KG1 (cell line): ENCODE data around the gene BLVRB.
A peak's percentile ranks its signal among the peaks of the same experiment; 100 is the strongest.
"Not testable (repeated sequence)": the region's sequence is repeated elsewhere in the genome, so short reads cannot be mapped to it uniquely, and the experiment has no call there.

ENCODE experiments used
- DNase-seq: peaks from one replicate; lab custom pipeline; 2025; lab: John Stamatoyannopoulos, UW

Gene BLVRB

DNA sequence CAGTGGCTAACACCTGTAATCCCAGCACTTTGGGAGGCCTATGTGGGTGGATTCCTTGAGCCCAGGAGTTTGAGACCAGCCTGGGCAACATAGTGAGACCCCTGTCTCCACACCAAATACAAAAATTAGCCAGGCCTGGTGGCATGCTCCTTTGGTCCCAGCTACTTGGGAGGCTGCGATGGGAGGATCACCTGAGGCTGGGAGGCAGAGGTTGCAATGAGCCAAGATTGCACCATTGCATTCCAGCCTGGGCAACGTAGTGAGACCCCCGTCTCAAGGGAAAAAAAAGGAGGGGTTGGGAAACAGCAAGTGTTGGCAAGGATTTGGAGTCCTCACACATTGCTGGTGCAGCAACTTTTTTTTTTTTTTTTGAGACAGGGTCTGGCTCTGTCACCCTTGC, 20.5 kb upstream of the BLVRB start:
- no peak for DNase-seq

DNA sequence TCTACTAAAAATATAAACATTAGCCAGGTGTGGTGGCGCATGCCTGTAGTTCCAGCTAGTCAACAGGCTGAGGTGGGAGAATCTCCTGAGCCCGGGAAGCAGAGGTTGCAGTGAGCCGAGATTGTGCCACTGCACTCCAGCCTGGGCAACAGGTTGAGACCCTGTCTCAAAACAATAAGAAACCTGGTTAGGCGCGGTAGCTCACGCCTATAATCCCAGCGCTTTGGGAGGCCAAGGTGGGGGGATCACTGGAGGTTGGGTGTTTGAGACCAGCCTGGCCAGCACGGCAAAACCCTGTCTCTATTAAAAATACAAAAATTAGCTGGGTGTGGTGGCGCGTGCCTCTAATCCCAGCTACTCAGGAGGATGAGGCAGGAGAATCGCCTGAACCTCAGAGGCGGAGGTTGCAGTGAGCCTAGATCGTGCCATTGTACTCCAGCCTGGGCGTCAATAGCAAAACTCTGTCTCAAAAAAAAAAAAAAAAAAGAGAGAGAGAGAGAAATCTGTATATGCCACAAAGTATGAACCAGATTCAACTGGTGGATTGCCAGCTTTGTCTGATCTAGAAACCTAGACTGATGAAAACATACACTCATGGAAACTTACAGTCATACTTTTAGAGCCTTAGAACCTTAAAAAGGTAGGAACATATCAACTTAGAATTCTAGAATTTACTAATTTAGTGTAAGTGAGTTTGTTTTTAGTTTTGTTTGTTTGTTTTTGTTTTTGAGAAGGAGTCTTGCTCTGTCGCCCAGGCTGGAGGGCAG, 10.5 kb upstream of the BLVRB start:
- DNase-seq: not testable (repeated sequence)

DNA sequence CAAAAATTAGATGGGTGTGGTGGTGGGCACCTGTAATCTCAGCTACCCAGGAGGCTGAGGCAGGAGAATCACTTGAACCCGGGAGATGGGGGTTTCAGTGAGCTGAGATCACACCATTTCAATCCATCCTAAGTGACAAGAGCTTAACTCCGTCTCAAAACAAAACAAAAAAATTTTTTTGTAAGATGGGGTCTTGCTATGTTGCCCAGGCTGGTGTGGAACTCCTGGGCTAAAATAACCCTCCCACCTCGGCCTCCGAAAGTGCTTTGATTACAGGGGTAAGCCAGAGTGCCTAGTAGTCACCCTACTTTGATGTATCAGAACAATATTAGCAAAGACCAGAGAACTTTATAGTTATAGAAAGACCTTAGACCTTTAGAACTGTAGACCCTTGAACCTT, 9.2 kb upstream of the BLVRB start:
- DNase-seq: no peak

DNA sequence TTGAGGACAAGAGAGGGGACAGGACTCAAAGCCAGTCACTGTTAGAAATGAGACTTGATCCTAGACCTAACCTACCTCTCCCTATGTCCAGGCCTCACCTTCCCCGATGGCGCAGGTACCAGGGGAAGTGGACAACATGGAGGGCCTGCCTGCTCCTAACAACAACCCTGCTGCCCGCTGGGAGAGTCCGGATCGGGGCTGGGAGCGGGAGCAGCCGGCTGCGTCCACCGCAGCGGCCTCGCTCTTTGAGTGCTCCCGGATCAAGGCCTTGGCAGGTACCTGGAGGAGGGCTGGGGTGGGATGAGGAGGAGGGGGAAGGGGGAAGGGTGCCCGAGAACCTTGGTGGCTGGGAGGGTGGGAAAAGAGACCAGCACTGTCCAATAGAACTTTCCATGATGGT, 7.0 kb upstream of the BLVRB start:
- DNase-seq: no peak

DNA sequence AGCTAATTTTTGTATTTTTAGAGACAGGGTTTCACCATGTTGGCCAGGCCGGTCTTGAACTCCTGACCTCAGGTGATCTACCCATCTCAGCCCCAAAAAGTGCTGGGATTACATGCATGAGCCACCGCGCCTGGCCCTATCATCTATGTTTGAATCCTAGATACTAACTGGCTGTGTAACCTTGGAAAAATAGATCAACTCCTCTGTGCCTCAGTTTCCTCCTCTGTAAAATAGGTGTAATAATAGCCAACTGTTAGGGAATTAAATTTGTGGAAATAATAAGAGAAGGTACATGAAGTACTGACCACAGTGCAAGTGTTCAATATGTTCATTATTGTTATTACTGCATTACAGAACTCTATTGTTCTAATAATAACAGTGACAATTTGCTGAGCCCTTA, 5.6 kb upstream of the BLVRB start:
- no peak for DNase-seq

DNA sequence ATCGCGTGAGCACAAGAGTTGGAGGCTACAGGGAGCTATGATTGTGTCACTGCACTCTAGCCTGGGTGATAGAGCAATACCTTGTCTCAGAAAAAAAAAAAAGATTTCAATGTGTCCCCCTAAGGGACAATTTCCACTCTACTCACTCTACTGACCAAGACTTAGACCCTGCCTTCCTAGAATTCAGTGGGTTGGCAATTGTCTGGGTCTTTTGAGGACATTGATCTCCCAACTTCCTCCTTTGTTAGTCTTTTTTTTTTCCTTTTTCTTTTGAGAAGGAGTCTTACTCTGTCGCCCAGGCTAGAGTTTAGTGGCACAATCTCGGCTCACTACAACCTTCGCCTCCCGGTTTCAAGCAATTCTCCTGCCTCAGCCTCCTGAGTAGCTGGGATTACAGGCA, 3.5 kb upstream of the BLVRB start:
- no peak for DNase-seq

DNA sequence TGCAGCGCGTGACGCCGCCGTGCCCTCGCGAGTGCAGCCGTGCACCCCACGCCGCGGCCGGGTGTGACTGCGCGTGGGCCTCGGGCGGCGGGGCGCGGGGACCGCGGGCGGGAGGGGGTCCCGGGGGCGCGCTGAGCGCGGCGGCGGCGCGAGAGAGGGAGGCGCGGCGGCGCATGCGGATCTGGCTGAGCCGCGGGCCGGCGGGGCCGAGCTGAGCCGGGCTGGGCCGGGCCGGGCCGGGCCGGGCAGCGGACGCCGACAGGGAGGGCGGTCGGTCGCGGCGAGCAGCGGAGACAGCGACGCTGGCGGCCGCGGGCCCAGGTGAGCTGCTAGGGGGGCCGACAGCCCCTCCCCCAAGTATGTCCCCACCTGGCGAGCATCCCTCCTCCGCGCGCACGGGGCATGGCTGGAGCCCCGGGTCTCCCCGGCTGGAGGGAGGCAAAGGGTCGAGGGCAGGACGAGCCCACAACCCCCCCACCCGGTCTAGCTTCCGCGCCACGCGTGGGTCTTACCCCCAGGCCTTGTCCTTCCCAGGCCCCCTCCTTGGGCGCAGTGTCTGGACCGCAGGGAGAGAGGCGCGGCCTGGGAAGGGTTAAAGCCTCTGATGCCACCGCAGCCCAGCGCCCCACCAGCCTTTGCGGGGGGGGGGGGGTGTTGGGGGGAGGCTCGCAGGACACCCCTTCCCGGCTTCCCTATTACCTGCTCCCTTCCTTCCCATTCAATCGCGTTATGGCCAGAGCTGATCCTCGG, 1.6 kb upstream of the BLVRB start, which contains the start of gene SPTBN4:
TSS of gene SPTBN4 (plus strand) at position 17 of the 750 bp plus-strand sequence. CDS start 5,621 bp downstream, outside the sequence.
- no peak for DNase-seq

DNA sequence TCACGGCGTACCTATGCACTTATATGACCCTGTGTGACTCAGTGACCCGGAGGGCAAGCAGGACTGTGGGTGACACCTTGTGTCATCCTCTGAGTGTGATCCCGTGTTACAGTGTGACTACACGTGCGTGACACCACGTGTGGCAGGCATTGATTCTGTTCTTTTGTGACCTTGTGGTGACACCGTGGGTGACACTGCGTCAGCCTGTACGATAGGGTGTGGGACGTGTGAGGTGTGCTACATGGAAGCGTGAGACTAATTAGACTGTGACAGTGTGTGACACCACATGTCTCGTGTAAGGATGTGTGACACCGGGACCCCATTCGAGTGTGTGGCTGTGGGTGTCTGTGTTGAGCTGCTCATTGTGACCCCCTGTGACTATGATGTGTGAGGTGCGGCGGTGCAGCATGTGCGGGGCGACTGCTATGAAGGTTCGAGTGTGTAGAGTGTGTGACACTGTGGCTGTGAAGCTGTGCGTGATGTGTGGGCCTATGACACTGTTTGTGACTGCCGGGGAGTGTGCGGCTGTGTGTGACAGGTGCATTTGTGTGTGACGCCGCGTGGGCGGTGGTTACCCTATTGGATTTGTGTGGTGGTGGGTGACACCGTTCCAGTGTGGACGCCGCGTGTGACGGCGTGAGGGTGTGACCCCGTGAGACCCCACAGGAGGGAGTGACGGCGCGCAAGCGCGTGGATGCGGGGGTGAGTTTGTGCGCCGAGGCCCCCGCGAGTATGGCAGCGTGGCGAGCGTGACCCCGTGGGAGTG, 857 bp upstream of the BLVRB start:
- DNase-seq: no peak

DNA sequence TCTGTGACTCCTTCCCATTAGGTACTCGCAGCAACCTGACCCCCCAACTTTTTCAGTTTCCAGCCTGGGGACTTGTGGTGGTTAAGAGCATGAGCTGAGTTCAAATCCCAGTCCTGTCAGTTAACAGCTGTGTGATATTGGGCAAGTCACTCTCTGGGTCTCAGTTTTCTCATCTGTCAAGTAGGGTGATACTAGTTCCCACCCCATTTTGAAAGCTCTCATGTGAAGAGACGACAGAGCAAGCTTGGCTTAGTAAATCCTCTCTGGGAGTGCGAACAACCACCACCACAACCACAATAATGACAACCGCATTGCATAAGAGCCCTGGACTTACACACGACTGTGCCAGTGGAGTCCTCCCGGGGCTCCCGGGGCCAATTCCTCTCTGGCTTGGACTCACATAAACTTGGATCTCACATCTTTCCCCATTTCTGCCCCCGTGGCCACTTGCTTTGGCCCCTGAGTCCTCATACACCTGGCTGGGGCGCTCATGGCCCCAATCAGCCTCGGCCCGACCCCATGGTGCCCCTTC, 454 bp downstream of the BLVRB start:
- peak; percentile 53 for DNase-seq

DNA sequence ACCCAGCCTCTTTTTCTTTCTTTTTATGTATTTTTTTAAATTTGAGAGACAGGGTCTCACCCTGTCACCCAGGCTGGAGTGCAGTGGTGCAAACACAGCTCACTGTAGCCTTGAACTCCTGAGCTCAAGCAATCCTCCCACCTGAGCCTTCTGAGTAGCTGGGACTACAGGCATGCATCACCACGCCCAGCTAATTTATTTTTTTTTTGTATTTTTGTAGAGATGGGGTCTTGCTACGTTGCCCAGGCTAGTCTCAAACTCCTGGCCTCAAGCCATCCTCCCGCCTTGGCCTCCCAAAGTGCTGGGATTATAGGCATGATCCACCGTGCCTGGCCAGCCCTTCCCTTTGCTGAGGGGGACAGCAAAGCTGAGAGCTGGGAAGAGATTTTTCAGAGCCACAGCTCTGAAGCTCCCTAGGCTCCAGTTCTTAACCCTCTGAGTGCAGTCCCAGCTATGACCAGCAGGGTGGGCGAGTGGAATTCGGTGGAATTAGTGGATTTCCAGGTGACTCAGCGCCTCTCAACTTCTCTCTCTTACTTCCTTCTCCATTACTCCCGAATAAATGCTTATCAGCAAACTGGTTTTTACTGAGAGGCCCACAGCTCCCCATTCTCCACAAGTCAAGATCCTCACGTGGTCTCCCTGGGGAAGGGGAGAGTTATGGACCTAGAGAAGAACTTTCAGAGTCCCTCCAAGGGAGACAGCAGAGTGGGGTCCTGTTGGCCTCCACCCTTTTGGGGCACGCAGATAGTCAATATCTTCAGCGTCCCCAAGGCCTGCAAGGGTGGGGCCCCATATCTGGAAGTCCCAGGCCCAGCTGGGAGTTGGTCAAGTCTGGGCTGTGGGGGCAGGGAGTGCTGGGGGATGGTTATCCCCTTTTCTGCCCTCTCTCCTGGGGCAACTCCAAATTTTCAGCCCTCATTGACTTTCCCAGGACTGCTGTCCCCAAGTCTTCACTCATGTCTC, 1.2 kb downstream of the BLVRB start:
- DNase-seq: peak; percentile 24

DNA sequence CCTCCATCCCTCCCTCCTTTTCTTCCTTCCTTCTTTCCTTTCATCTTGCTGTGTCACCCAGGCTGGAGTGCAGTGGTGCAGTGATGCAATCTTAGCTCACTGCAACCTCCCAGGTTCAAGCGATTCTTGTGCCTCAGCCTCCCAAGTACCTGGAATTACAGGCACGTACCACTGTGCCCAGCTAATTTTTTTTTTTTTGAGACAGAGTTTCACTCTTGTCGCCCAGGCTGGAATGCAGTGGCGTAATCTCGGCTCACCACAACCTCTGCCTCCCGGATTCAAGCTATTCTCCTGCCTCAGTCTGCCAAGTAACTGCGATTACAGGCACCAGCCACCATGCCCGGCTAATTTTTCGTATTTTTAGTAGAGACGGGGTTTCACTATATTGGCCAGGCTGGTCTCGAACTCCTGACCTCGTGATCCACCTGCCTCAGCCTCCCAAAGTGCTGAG, 1.9 kb downstream of the BLVRB start:
- DNase-seq: not testable (repeated sequence)

DNA sequence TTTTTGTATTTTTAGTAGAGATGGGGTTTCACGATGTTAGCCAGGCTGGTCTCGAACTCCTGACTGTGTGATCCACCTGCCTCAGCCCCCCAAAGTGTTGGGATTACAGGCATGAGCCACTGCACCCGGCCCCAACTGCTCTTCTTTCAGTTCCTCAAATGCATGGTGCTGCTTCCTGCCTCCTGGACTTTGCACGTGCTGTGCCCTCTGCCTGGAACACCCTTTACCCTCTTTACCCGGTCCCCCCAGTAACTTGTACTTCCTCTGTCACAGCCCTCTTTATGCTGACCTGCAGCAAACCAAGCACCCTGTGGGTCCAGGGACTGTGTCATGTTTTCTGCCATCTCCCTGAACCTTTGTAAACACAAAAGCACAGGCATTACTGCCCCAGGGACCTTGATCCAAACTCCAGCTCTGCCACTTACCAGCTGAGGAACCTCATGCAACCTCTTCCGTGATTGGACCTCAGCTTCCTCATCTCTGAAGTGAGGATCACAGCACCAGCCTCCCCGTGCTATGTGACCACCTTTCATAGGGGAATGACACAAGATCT, 3.8 kb downstream of the BLVRB start:
- no peak for DNase-seq

DNA sequence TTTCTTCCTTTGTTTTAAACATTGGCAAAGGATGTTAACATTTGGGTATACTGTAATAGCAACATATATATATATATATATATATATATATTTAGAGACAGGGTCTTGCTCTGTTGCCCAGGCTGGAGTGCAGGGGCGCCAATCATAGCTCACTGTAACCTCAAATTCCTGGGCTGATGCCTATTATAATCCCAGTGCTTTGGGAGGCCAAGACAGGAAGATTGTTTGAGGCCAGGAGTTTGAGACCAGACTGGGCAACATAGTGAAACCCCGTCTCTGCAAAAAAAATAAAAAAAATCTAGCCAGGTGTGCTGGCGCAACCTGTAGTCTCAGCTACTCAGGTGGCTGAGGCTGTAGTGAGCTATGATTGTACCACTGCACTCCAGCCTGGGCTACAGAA, 5.4 kb downstream of the BLVRB start:
- no peak for DNase-seq

DNA sequence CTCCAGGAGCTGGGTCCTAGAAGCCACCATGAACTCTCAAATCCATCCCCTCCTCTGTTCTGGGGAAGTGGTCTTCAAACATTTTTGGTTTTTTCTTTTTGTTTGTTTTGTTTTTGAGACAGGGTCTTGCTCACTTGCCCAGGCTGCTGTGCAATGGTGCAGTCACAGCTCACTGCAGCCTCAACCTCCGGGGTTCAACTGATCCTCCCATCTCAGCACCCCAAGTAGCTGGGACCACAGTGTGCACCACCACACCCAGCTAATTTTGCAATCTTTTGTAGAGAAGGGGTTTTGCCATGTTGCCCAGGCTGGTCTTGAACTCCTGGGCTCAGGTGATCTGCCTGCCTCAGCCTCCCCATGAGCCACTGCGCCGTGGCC, 7.0 kb downstream of the BLVRB start:
- DNase-seq: no peak

DNA sequence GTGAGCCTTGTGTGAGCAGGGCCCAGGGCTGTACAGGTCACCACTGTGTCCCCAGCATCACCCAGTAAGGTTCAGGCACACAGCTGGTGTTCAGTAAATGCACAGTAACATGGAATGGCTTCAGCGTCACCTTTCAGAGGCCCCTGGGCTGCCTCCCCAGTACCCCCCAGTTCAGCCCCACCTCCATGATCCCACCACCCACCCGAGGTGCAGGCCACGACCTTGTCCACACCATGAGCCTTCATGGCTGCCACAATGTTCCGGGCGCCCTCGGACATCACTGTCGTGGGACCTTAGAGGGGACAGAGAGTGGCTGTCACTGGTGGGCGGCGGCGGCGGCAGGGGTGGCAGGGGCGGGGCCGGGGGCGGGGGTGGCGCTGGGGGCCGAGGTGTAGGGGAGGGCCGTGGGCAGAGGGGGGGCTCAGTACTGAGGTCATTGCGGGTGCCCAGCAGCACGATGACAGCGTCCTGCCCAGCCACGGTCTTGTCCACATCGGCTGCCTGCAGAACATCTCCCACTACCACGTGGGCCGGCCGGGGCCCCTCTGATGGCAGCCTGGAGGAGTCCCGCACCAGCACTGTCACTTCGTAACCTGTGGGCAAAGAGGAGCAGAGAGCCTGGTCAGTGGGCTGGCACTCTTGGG, 7.5 kb downstream of the BLVRB start:
- DNase-seq: no peak

DNA sequence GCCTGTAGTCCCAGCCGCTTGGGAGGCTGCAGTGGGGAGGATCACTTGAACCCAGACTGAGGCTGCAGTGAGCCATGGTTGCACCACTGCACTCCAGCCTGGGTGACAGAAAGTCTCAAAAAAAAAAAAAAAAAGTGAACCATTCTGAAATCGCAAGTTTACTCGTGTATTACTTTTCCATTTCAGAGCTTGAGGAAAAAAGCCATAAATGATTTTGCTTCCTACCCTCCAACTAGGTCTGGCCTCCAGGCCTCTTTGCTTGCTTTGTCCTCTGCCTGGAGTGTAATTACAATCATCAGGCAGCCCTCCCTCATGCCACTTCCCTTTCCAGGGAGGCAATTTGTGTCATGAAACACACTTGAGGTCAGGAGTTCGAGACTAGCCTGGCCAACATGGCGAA, 8.5 kb downstream of the BLVRB start:
- DNase-seq: no peak

DNA sequence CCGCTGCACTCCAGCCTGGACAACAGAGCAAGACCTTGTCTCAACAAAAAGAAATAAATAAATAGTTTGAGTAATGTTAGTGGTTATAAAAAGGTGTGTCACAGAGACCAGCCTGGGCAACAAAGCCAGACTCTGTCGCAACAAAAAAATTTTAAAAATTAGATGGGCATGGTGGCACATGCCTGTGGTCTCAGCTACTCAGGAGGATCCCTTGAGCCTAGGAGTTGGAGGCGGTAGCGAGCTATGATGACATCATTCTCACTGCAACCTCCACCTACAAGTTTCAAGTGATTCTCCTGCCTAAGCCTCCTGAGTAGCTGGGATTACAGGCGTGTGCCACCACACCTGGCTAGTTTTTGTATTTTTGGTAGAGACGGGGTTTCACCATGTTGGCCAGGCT, 11.6 kb downstream of the BLVRB start:
- DNase-seq: not testable (repeated sequence)

DNA sequence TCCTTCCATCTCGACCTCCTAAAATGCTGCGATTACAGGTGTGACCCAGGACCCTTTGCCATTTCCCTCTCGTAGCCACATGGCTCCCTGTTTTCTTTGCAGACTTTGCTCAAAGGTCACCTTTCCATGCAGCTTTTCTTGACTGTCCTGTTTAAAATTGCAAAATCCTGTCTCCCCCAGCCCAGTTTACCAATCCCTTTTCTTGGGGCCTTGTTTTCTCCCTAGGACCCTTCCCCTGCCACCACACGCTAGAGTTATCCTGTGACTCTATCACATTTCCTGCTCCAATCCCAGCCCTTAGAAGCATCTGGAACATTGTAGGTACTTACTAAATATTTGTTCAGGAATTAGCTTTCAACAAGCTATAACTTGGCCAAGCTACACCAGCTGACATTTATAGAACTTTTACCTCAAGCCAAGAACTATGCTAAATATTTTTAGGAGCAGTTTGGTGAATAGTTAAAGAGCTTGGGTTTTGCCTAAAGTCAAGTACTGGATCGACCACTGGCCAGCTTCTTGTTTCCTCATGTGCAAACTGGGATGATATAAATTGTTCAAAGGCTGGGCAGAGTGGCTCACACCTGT, 12.3 kb downstream of the BLVRB start:
- no peak for DNase-seq

DNA sequence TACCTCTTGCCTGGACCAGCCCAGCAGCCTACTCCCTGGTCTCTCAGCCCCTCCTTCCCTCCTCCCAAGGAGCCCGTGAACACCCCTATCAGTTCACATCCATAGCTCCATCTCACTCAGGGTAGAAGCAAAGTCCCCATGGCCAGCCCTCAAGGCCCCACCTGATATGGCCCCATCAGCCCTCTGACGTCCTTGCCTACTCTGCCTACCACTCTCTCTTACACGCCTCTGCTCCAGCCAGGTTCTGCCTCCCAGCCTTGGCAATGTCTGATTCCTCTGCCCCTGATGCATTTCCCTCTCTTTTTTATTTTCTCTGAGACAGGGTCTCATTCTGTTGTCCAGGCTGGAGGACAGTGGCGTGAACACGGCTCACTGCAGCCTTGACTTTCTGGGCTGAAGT, 13.5 kb downstream of the BLVRB start:
- DNase-seq: no peak

DNA sequence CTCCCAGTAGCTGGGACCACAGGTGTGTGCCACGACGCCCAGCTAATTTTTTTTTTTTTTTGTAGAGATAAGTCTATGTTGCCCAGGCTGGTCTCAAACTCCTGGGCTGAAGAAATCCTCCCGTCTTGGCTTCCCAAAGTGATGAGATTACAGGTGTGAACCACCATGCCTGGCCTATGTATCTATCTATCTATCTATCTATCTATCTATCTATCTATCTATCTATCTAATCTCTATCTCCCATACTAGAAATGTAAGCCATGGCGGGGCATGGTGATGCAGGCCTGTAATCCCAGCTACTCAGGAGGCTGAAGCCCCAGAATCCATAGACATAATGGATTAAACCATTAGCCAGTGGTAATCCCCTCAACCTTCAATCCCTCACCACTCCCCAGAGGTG, 14.9 kb downstream of the BLVRB start:
- no peak for DNase-seq
